Erythroblast (primary cell): Measurements from ENCODE around the gene USP17L10.
"Not testable (repeated sequence)": the region's sequence is repeated elsewhere in the genome, so short reads cannot be mapped to it uniquely, and the experiment has no call there.

ENCODE experiments used
- GATA1 ChIP-seq: IDR thresholded peaks from 2 replicates; pipeline ENCODE4 v1.6.1; 2011; ENCODE audit warnings: low read depth, mild to moderate bottlenecking, control low read depth, low read length, moderate library complexity
- POLR2A ChIP-seq: IDR thresholded peaks from 2 replicates; pipeline ENCODE4 v1.6.1; 2011; ENCODE audit warnings: mild to moderate bottlenecking, low read length

GRCh38 chr4:9238461-9238860, 28.0 kb downstream of the USP17L10 start:
- not testable (repeated sequence) for TF ChIP-seq POLR2A, GATA1
